ENCODE results near the gene RELN. TPM values are rescaled to one million over a fixed set of nuclear protein-coding genes. Genes with fewer than 3 reads are reported as not detected.

The RELN gene
- total and polyA plus RNA-seq, 11 donors, result 0.16 to 3.5 (median 1.3) TPM

- DNase-seq, result no peak
- WGBS, 4 donors, result 74 to 89% (median 83%) methylated on average over 5 of the region's 5 CpGs
These were observed 349.3 kb downstream of the RELN start for GRCh38 chr7:103640031-103640779.

GRCh38 chr7:103637726-103638125 lies 351.7 kb downstream of the RELN start:
- DNase-seq (no peak), ATAC-seq (no peak)
- WGBS, 4 donors, result 61 to 68% (median 66%) methylated on average over 3 of the region's 3 CpGs
- H3K4me3 ChIP-seq, result no peak overlapping the region
- no peaks in the 10 kb centered on the region for H3K27me3 ChIP-seq
- no peak overlapping the region for H3K27ac ChIP-seq
- TF ChIP-seq CTCF (IDR thresholded peaks at IDR 0.05) (no peak), POLR2A (IDR thresholded peaks at IDR 0.05) (no peak)
- H3K36me3 ChIP-seq, result no peaks in the 10 kb centered on the region
- H3K9me3 ChIP-seq, result no peaks in the 10 kb centered on the region
- H3K4me1 ChIP-seq, result no peaks in the 10 kb centered on the region
- intact Hi-C loops (cut with DNase I), result no loop called here

More at GRCh38 chr7:103640031-103640779, 349.3 kb downstream of the RELN start:
- ATAC-seq, result no peak
- Histone ChIP-seq H3K27me3 (no peaks in the 10 kb centered on the region), H3K36me3 (no peaks in the 10 kb centered on the region), H3K4me3 (no peak overlapping the region), H3K9me3 (peaks cover 0 to 21% (median 9%) of the 10 kb centered on the region in 12 donors), H3K4me1 (no peaks in the 10 kb centered on the region), H3K27ac (no peak overlapping the region)
- intact Hi-C loops (cut with DNase I), result no loop called here
- TF ChIP-seq POLR2A (IDR thresholded peaks at IDR 0.05) (no peak), CTCF (IDR thresholded peaks at IDR 0.05) (no peak)

DNA sequence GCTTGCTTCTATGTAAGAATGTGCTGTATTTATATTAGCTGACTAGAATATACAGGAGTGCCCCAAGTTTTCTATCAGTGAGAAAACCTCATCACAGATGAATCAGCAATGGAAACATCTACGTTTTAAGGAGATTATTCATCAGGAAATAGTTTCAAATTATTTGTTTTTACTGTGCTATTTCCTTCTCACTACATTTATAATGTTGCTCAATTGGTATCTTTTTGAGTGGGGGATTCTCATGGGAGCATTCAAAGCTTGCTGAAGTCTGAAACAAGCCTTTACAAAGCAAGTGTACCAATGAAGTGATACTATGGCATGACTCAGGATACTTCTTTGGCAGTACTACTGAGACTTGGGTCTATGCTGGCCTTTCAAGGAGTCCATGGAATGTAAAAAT lies 352.4 kb downstream of the RELN start:
- Histone ChIP-seq H3K36me3 (no peaks in the 10 kb centered on the region), H3K4me3 (no peak overlapping the region), H3K9me3 (no peaks in the 10 kb centered on the region), H3K27ac (no peak overlapping the region), H3K4me1 (no peaks in the 10 kb centered on the region), H3K27me3 (no peaks in the 10 kb centered on the region)
- DNase-seq, result no peak
- 27 to 44% (median 34%) methylated on average over 1 of the region's 1 CpG for WGBS, 4 donors
- intact Hi-C loops (cut with DNase I), result no loop called here
- no peak for ATAC-seq
- TF ChIP-seq CTCF (IDR thresholded peaks at IDR 0.05), result no peak
- TF ChIP-seq POLR2A (IDR thresholded peaks at IDR 0.05), result no peak

DNA sequence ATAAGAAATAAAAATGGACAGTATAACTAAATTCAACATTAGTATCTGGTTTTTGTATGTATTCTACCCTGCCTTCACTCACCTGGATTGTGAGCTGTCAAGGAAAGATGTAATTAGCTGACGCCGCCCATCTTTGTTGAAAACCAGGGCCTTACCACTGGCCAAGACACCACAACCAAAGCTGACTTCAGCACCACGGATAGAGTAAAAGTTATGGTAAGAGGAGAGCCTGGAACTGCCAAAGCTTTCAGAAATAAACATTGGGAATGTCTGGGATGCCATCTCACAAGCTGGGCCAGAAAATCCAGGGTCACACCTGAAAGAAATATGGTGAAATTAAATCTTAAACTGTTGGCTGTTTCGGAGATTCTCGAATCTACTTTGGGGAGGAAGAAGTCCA lies 353.3 kb downstream of the RELN start:
- no peak overlapping the region for H3K4me3 ChIP-seq
- H3K27ac ChIP-seq, result no peak overlapping the region
- no peaks in the 10 kb centered on the region for H3K9me3 ChIP-seq
- ATAC-seq (no peak), DNase-seq (no peak)
- H3K36me3 ChIP-seq, result no peaks in the 10 kb centered on the region
- H3K4me1 ChIP-seq, result no peaks in the 10 kb centered on the region
- TF ChIP-seq POLR2A (IDR thresholded peaks at IDR 0.05) (no peak), CTCF (IDR thresholded peaks at IDR 0.05) (no peak)
- intact Hi-C loops (cut with DNase I), result no loop called here
- no peaks in the 10 kb centered on the region for H3K27me3 ChIP-seq
- WGBS, 4 donors, result 68 to 78% (median 72%) methylated on average over 5 of the region's 5 CpGs

Data from heart left ventricle (tissue), 16 donors.